Epithelial cell of proximal tubule (primary cell): ENCODE measurements around the gene RGS7. TPM values are rescaled to one million over a fixed set of nuclear protein-coding genes. Genes with fewer than 3 reads are reported as not detected.
"Not testable (repeated sequence)": the region's sequence is repeated elsewhere in the genome, so short reads cannot be mapped to it uniquely, and the experiment has no call there.

Experiments used
- DNase-seq: peaks from one replicate; pipeline ENCODE4 v3.0.0-alpha.2; 2011; ENCODE audit warnings: low read depth
- H3K4me3 ChIP-seq: 2 replicates; pipeline ENCODE4 v1.5.1; 2011; ENCODE audit warnings: low read depth, mild to moderate bottlenecking, low read length
- CTCF ChIP-seq: conservative IDR thresholded peaks from 2 replicates; pipeline ENCODE4 v1.5.1; 2012; ENCODE audit warnings: low read depth, mild to moderate bottlenecking, low read length
- total RNA-seq: library from RNA; depleted of rRNA; stranded (reverse); fragments of >200 nt; gene quantifications from 2 replicates; pipeline ENCODE4 v1.2.3, GENCODE V29; 2015

RGS7 gene
- total RNA-seq, 1 donor from 2014 or later, result 0.06 TPM

- TF ChIP-seq CTCF, result no peak
- no peak for DNase-seq
- H3K4me3 ChIP-seq, result no peak overlapping the region
Measured at GRCh38 chr1:240993004-240993403, 364.0 kb downstream of the RGS7 start.

GRCh38 chr1:240991230-240991629 is 365.8 kb downstream of the RGS7 start:
- TF ChIP-seq CTCF, result no peak
- no peak overlapping the region for H3K4me3 ChIP-seq
- no peak for DNase-seq

GRCh38 chr1:240987928-240988327 is 369.1 kb downstream of the RGS7 start:
- no peak for TF ChIP-seq CTCF
- no peak for DNase-seq
- no peak overlapping the region for H3K4me3 ChIP-seq

GRCh38 chr1:240985081-240985480 is 371.9 kb downstream of the RGS7 start:
- no peak for TF ChIP-seq CTCF
- no peak for DNase-seq
- no peak overlapping the region for H3K4me3 ChIP-seq

- no peak overlapping the region for H3K4me3 ChIP-seq
- no peak for TF ChIP-seq CTCF
- DNase-seq, result no peak
Measured at GRCh38 chr1:240980342-240980741, 376.7 kb downstream of the RGS7 start.

GRCh38 chr1:240976685-240977084 is 380.3 kb downstream of the RGS7 start:
- no peak for DNase-seq
- no peak for TF ChIP-seq CTCF
- no peak overlapping the region for H3K4me3 ChIP-seq

GRCh38 chr1:240973875-240974274 is 383.1 kb downstream of the RGS7 start:
- no peak overlapping the region for H3K4me3 ChIP-seq
- DNase-seq, result no peak
- no peak for TF ChIP-seq CTCF

GRCh38 chr1:240972059-240972458 is 384.9 kb downstream of the RGS7 start:
- DNase-seq, result not testable (repeated sequence)

More at GRCh38 chr1:240972059-240972458, 384.9 kb downstream of the RGS7 start:
- not testable (repeated sequence) for H3K4me3 ChIP-seq
